GM10266 (cell line): ENCODE data around the gene CCT7.

Experiments used
- DNase-seq: peaks from one replicate; pipeline ENCODE4 v3.0.0; 2012; ENCODE audit errors: extremely low spot score
- CTCF ChIP-seq: IDR thresholded peaks from 2 replicates; pipeline ENCODE4 v1.5.1; 2012; ENCODE audit warnings: mild to moderate bottlenecking, low read depth; ENCODE audit not compliant: control insufficient read depth, insufficient read depth; ENCODE audit errors: missing control alignments

CCT7 gene

GRCh38 chr2:73256618-73256922 is 22.5 kb downstream of the CCT7 start:
- DNase-seq = no peak
- no peak for TF ChIP-seq CTCF

GRCh38 chr2:73257021-73257420 is 22.9 kb downstream of the CCT7 start:
- no peak for DNase-seq
- no peak for TF ChIP-seq CTCF

DNA sequence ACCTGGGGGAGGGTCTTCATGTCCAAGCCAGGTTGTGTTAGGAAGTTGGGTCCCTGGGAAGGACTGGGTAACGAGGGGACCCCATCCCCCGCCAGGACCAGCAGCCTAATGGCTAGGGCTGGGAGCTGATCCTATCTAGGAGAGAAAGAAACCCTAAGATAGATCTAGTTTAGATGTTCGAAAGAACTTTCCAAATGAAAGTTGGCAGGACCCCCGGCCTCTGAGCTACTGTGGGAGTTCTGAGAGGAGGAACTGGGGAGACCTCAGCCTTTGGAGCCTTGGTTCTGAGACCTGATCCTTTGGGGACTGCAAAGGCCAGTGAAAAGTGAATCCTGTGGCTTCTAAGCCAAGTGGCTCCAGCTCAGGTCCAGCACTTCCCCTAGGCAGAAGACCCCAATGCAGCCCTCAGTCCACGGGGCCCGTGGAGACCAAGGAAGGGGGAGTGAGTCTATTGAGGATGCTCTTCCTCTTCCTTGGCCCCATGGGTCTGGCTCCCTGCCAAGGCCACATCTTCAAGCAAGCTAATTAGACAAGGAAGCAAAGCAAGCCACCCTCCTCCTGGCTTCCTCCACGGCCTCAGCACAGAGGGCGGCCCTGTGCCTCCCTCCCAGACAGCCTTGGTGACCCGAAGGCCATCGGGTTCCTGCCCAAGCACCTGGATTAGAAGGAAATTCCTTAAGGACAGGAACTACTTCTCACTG is 23.5 kb downstream of the CCT7 start:
- no peak for DNase-seq
- no peak for TF ChIP-seq CTCF

GRCh38 chr2:73258186-73258912 is 24.2 kb downstream of the CCT7 start:
- no peak for TF ChIP-seq CTCF
- DNase-seq = no peak

- no peak for TF ChIP-seq CTCF
These were observed 24.8 kb downstream of the CCT7 start for GRCh38 chr2:73258913-73259215.

GRCh38 chr2:73259276-73259675 is 25.2 kb downstream of the CCT7 start:
- DNase-seq = no peak
- TF ChIP-seq CTCF = no peak

More at GRCh38 chr2:73258913-73259215, 24.8 kb downstream of the CCT7 start:
- DNase-seq = no peak

DNA sequence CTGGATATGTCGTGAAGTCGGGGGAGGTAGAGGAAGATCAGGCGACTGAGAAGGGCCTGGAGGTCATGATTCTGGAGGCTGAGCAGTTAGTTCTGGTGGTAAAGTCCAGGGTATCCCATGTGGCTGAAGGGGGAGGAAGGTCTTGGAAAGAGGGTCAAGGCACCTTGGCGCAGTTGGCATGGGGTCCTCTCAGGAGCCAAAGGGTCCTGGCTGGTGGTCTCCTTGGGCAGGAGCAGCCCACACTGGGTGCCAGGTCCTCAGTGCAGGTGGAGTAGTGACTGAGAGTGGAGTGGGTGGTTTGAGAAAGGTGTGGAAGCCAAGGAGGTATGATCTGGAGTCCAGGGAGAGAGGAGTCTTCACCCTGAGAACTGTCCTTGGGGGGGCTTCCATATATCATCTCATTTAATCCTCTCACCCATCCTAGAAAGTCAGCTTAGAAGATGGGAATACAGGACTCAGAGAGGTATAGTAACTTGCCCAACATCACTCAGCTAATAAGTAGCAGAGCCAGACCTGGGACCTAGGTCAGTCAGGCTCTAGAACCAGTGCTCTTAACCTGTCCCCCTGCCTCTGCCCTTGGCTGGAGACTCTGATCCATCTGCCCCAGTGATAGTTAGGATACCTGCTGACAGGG is 25.7 kb downstream of the CCT7 start:
- no peak for TF ChIP-seq CTCF
- no peak for DNase-seq
